CD4-positive, alpha-beta T cell treated with Interleukin-17A for 4 hours (primary cell): Measurements from ENCODE around the gene APP.

Experiments used
- DNase-seq: peaks from one replicate; pipeline ENCODE4 v3.0.0-alpha.2; 2020; ENCODE audit warnings: mixed read lengths

The APP gene

DNA sequence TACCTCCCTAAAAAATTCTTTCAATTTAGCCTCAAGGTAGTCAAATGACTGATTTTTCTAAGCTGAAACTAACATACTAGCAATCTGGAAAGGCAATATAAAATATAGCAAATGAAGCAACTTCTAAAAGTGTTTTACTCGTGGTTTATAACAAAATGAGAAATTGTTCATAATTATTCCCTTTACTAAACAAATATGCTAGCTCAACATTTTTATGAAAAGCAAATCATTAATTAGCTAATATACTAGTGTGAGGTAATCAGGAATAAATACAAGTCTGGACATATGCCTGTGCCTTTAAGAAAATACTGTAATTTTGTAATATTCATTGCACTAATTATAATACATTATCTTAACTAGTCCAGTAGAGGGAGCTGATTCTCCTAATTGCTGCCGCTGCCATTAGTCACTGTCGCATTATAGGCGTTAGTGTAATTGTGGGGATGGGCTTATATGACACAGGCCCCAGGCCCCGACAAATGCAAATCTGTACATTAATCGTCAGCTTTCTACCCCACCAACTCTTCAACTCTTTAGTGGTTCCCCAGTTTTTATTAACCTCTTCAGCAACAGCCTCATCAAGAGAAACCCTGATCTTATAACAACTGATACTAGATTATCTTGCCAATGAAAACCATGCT, 274.9 kb downstream of the APP start:
- DNase-seq, result peak; percentile 19

DNA sequence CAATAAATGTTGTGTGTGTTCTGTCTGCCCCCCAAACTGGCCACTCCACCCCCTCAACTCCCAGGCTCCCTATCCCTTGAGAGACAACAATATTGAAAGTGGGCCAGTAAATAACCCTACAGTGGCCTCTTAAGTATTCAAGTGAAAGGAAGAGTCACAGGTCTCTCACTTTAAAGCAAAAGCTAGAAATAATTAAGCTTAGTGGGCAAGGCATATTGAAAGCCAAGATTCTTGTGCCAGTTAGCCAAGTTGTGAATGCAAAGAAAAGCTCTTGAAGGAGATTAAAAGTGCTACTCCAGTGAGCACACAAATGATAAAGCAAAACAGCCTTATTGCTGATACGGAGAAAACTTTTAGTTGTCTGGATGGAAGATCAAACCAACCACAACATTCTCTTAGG, 277.4 kb downstream of the APP start:
- DNase-seq, result no peak

DNA sequence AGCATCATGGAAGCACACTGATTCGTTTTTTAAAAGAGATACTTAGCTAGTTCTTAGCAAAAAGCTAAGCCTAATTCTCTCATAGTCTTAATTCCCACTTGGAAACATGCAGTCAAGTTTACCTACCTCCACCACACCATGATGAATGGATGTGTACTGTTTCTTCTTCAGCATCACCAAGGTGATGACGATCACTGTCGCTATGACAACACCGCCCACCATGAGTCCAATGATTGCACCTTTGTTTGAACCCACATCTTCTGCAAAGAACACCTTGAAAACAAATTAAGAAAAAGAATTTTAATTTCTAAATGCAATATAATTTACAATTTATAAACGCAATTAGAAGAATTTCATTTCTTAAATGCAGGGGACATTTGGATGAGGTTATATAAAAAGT, 279.0 kb downstream of the APP start:
- DNase-seq, result no peak

DNA sequence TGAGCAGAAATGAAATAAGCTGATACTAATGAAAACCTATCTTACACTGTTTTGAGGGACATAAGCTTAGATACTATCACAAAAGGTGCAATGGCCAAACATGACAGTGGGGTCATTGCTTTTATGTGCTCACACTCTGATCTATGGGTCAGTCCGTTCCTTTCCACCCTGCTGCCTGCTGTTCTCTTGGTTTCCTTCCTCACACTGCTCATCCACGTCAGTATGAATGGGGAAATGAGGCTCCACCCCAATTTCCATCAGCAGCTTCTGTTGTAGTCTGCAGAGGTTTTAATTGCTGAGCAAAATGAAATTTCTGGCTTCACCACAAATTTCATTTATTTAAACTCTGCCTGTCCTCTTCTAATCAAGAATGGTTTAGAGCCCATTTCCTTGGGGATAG, 280.6 kb downstream of the APP start:
- DNase-seq, result no peak

DNA sequence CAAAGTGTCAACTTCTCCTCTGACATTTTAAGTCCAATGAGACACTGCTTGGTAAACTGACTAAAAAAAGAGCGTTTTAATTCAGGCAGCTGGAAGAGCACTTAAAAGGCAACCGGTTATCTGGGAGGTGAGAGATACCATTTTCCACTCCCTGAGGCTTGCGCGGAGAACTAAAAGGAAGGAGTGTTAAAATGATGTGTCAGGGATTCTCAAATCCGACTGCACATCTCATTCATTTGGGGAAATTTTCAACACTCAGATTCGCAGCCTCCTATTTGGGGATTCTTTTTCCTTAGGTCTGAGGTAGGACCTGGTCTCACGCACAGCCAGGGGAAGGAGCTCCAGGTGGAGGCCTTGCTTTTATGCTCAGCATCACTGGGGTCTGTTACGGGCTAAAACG, 281.9 kb downstream of the APP start:
- no peak for DNase-seq

DNA sequence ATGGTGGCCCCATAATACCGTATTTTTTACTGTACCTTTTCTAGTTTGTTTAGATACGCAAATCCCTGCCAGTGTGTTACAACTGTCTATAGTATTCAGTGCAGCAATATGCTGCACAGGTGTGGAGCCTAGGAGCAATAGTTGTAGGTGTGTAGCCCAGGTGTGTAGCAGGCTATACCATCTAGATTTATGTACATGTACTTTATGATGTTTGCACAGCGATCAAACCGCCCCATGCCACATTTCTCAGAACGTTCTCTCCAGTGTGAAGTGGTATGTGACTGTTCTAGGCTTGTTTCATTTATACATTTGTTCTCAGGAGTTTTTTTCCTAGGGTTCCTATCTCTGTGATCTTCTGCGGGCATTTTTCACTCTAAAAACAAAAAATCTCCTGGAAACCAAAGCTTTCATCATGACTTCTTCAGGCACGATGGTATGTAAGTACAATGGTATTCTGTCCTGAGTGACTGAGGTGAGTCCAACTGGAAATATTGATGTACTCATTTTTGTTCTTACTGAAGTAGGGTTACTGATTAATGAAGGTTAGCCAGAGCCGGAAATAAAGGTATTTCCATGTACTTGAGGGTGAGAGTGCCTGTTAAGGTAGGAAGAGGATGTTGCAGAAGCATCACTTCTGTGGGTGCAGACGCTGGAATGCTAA, 282.8 kb downstream of the APP start:
- no peak for DNase-seq

DNA sequence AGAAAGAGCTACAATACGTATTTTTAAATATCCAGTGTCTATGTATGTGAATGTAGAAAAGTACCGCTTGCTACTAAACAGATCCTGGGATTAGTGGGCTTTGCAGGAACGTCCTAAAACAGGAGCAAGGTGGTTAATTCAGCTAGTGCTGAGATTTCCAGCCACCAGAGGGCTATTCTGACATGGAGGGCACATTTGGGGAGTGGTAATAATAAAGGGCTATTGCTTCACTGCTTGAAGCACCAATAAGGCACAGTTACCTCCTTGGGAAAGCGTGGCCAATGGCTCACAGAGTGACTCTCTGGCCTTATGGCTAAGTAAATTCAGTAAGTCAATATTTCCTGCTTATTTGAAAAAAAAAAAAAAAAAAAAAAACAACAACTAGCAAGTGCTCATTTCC, 283.4 kb downstream of the APP start:
- DNase-seq, result no peak

DNA sequence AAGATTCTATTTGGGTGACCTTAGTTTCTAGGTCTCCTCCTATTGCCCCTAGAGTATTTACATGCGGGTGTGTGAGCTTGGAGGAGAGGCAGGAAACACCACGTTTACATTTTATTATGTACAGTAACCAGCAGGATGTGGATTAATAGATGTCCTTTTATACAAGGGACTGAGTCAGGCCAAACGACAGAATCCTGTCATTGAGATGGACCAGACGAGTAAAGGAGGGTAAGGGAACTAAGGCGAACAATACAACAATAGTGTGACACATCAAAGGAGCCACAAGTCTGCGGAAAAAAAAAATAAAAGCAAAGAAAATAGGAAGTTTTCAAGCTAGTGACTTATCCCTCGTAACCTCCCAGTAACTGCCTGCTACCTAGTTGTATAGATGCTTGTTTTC, 284.7 kb downstream of the APP start:
- DNase-seq, result no peak

DNA sequence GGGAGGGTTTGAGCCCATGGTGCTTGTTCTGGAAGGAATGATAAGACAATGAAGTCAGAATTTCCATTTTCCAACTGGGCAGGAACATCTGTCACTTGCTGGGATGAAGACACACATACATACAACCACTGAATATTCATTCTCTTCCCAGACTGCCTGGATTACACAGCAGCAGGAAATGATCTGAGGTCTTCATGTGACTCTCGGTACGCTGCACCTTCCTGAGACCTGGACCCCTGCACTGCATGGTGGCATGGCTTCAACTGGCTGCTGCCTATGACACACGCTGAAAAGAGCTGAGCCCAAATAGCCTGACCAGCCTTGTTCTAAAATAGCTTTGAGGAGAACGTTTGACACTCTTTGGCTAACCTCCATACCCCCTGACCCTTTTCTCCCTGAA, 285.2 kb downstream of the APP start:
- DNase-seq, result no peak

DNA sequence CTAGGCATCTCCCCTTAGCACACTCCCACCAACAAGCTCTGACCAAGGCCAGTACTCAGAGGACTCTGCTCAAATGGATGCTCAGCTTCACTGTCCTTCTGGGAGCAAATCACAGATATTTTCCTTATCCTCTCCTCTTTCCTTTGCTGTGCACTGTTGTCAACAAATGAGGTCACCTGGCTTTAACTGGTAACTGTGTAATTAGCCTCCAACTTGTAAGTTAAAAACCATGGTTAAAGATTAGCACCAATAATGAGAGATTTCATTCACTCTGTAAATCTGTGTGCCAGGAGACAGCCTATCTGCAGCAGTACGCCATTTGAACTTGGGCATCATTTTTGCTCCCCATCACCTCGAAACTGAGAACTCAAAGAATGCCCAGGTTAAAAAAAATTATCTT, 286.3 kb downstream of the APP start:
- no peak for DNase-seq

DNA sequence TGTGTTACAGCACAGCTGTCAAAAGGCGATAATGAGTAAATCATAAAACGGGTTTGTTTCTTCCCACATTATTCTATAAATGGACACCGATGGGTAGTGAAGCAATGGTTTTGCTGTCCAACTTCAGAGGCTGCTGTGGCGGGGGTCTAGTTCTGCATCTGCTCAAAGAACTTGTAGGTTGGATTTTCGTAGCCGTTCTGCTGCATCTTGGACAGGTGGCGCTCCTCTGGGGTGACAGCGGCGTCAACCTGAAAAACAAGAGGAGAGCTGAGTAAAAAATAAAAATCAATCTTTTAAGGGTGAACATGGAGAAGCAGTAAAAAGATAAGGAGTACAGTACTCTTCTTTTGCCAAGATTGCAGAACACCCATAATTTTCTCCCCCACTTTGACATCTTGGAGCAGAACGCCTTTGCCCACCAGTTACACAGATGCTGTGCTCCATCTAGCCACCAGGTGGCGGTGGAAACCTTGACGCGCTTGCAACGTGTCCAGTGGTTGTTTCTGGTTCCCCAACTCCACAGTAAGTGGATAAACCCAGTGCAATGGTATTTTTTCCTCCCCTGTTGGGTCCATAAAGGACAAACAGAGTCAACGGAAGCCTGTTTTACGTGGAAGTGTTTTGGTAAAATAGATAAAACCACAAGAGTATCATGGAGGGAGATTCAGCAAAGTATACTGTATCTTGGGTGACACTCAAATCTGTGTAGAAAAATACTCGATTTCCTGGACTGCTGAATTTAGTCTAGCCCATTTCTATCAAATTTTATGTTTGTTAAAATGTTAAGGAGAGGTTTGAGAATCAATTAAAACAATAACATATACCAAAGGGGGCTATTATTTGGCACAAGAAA, 288.8 kb downstream of the APP start:
- peak; percentile 71 for DNase-seq

DNA sequence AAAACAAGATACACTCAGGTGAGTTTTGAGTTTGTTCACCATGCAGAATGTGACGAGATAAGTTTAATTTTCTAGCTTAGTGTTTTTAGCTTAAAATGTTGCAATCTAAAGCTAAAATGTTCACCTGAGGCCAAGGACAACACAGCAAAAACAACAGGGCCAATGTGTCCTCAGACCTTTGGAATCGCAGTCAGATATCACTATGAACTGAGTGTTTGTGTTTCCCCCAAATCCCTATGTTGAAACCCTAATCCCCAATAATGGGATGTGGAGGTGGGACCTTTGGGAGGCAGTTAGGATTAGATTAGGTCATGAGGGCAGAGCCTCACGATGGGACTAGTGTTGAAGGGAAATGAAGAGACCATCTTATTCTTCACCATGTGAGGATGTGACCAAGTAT, 291.4 kb downstream of the APP start:
- DNase-seq, result no peak

DNA sequence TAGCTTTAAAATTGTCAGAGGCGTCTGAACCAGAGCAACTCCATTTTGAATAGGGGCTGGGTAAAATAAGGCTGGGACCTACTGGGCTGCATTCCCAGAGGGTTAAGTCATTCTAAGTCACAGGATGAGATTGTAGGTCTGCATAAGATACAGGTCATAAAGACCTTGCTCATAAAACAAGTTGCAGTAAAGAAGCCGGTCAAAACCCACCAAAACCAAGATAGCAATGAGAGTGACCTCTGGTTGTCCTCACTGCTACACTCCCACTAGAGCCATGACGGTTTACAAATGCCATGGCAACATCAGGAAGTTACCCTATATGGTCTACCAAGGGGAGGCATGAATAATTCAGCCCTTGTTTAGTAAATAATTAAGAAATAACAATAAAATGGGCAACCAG, 292.2 kb downstream of the APP start:
- no peak for DNase-seq

DNA sequence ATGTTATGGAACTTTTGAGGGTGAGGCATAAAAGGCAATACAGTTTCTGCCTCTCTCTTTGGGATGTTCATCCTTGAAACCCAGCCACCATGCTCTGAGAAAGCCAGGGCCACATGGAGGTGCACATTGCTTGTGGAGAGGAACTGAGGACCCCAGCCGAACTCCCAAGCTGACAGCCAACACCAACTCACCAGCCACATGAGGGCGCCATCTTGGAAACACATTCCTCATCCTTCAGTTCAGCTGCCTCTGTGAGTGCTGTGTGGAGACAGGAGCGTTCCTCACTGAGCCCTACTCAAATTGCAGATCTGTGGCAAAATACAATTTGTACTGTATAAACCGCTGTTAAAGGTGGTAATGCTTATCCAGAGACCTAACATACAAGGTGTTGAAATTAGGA, 298.3 kb downstream of the APP start:
- DNase-seq, result no peak

DNA sequence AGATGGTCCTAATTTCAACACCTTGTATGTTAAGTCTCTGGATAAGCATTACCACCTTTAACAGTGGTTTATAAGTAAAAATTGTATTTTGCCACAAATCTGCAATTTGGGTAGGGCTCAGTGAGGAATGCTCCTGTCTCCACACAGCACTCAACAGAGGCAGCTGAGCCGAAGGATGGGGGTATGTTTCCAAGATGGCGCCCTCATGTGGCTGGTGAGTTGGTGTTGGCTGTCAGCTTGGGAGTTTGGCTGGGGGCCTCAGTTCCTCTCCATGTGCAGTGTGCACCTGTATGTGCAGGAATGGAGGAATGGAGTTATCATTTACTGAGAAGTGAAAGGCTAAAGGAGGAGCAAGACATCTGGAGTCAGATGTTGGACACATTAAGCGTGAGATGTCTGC, 299.0 kb downstream of the APP start:
- DNase-seq, result no peak

DNA sequence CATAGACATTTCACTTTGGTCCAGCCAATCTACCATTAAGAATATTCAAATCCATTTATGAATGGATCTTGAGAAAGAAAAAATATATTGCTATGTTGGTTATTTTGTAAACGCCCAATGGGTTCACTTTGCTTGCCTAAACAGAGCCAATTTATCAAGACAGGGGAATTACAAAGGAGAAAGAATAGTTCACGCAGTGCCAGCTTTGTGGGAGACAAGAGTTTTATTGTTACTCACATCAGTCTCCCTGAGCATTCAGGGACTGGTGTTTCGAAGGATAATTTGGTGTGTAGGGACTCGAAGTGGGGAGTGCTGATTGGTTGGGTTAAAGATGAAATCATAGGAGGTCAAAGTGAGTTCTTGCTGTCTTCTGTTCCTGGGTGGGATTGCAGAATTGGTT, 300.5 kb downstream of the APP start:
- DNase-seq, result no peak

DNA sequence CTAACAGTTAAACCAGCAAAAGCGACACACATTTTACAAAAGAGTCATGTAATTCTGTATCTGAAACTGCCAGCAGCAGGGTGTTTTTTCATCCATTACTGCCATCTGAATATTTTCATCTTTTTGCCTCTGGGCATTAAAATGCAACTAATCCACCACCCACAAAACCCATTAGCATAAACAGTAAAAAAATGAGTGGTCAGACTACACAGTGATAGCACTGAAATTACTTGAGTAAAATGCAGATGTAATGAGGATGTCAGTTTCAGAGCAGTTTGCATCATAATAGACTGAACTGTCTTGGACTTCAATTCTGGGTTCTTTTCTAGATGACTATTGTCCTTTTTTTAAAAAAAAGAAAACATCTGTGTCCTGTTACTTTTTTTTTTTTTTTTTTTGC, 303.5 kb downstream of the APP start:
- DNase-seq, result no peak

DNA sequence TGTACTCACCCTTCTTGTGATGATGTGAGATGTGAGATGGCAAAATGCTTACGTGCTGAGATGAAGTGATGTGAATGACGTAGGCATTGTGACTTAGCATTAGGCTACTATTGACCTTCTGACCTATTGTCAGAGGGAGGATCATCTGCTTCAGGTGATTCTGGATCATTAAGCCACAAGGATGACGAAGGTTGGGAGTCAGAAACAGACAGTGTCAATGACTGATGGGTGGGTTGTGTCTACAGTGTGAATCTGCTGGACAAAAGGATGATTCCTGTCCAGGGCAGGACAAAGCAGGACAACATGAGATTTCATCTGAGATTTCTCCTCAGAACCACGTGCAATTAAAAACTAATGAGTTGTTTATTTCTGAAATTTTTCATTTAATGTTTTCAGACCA, 306.8 kb downstream of the APP start:
- no peak for DNase-seq

DNA sequence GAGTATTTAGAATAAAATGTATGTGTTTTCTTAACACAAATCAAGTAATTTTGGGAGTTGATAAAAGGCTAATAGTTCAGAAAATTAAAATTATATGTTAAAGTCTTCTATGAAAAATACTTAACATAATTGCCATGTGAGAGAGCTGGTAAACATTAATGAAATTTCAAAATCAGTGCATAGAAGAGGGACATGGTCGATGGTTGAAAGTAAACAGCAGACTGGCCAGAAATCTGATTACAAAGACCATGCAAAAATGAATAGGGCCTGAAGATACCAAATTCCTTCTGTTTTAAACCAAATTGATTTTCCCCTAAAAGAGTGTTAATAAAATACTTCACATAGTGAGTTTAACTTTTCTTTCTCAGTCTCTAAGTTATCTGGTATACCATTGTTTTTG, 307.5 kb downstream of the APP start:
- no peak for DNase-seq

DNA sequence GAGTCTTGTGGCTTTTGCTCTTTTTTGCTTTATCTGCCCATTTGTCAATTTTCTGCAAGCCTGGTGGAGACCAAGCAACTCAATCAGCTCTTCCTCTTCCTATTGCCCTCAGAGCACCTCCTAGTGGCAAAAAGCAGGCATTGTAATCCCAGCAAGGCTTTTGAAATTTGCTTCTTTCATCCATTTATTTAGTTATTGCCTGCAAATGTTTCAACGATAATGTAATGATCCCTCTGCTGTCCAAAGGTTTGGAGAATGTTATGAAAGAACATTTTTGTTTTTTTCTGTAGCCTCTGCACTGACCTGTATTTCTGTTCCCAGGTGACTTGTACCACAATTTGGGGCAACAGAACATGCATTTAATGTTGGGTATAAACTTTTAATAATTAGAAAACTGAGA, 308.0 kb downstream of the APP start:
- peak; percentile 7 for DNase-seq

DNA sequence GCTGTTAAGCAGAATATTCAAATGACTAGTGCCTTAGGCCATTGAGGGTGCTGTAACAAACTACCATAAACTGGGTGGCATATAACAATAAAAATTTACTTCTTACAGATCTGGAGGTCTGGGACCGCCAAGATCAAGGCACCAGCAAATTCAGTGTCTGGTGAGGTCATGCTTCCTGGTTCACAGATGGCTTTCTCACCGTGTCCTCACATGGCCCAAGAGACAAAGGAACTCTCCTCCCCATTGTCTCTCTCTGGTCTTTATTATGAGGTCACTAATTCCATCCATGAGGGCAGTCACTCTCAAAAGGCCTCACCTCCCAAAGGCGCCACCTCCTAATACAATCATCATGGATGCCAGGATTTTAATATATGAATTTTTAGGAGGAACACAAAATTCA, 308.5 kb downstream of the APP start:
- DNase-seq, result no peak

DNA sequence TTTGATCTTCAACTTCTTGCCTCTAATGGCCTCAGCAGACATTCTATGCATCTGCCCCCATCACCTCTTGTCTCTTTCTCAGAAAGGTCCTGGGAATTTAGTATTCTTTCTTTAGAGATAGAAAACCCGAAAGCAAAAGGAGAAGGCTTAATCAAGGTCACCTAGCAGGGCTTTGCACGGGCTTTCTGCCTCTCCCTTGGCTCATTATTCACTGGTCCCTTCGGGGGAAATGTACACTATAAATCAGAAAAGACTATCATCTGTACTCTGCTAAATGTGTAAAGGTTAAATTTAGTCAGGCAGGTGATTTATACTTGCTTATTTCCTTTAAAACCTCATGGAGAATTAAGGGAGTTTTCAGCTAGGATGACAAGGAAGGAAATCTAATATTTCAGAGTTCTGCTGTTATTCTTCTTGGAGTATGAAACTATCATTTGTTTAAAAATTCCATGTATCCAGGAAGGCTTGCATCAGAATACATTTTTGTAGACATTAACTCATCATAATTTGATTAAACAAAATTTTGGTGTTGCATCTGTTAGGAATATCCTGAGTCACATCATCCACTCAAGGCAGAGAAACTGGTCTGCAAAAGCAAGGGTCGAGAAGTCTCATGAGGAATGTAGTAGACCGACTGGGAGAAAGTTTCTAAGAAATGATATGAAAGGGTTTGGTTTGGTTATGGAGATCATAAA, 311.2 kb downstream of the APP start:
- no peak for DNase-seq

DNA sequence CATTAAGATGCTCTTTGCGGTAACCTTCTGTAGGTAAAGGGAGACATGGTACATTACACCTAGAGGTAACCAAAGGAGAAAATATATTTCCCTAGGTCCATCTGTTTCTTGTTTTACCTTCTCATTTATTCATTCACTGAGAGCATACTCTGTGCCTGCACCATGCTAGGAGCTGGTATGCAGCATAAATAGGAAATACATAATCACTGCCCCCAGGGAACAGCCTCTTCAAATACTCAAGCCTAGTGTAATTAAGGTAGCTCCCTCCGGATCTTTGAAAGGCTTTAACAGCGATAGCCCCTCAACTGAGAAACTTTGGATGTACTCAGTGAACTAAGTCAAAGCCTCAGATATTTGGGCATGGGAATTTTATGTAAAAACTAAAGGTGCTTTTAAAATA, 312.2 kb downstream of the APP start:
- no peak for DNase-seq
